ENCODE data around the gene PRKACA.
"Not testable (repeated sequence)": the region's sequence is repeated elsewhere in the genome, so short reads cannot be mapped to it uniquely, and the experiment has no call there.

The PRKACA gene

GRCh38 chr19:14070268-14071050 lies 47.1 kb downstream of the PRKACA start:
- DNase-seq (ENCODE audit: low read depth in 2 of 2) = no peak

GRCh38 chr19:14066134-14066533 lies 51.4 kb downstream of the PRKACA start:
- DNase-seq (ENCODE audit: low read depth in 2 of 2) = no peak

- no peak for DNase-seq (ENCODE audit: low read depth in 2 of 2)
These were observed 54.5 kb downstream of the PRKACA start for GRCh38 chr19:14063105-14063504.

- no peak for DNase-seq (ENCODE audit: low read depth in 2 of 2)
These were observed 55.1 kb downstream of the PRKACA start for GRCh38 chr19:14062558-14062855.

- DNase-seq (ENCODE audit: low read depth in 2 of 2) = no peak
These were observed 55.6 kb downstream of the PRKACA start, which contains the start of gene PALM3 for GRCh38 chr19:14061751-14062557. TSS of gene PALM3 (minus strand) at chr19:14062076. CDS start at chr19:14061980, 96 bp downstream.

GRCh38 chr19:14061081-14061749 lies 56.3 kb downstream of the PRKACA start:
- no peak for DNase-seq (ENCODE audit: low read depth in 2 of 2)

- no peak for DNase-seq (ENCODE audit: low read depth in 2 of 2)
These were observed 57.9 kb downstream of the PRKACA start for GRCh38 chr19:14059652-14060155.

- no peak for DNase-seq (ENCODE audit: low read depth in 2 of 2)
These were observed 58.5 kb downstream of the PRKACA start for GRCh38 chr19:14059093-14059480.

- no peak for DNase-seq (ENCODE audit: low read depth in 2 of 2)
These were observed 59.1 kb downstream of the PRKACA start for GRCh38 chr19:14058182-14059092.

GRCh38 chr19:14056741-14057356 lies 60.7 kb downstream of the PRKACA start:
- no peak for DNase-seq (ENCODE audit: low read depth in 2 of 2)

GRCh38 chr19:14056069-14056666 lies 61.4 kb downstream of the PRKACA start:
- DNase-seq (ENCODE audit: low read depth in 2 of 2) = no peak

- DNase-seq (ENCODE audit: low read depth in 2 of 2) = no peak
These were observed 62.2 kb downstream of the PRKACA start for GRCh38 chr19:14055396-14055795.

GRCh38 chr19:14054721-14055120 lies 62.8 kb downstream of the PRKACA start:
- DNase-seq (ENCODE audit: low read depth in 2 of 2) = no peak

- DNase-seq (ENCODE audit: low read depth in 2 of 2) = no peak
These were observed 63.5 kb downstream of the PRKACA start for GRCh38 chr19:14054099-14054498.

- DNase-seq (ENCODE audit: low read depth in 2 of 2) = no peak
These were observed 64.1 kb downstream of the PRKACA start for GRCh38 chr19:14053500-14053899.

GRCh38 chr19:14053032-14053431 lies 64.5 kb downstream of the PRKACA start:
- DNase-seq (ENCODE audit: low read depth in 2 of 2) = no peak

GRCh38 chr19:14052470-14052869 lies 65.1 kb downstream of the PRKACA start:
- DNase-seq (ENCODE audit: low read depth in 2 of 2) = no peak

GRCh38 chr19:14051980-14052379 lies 65.6 kb downstream of the PRKACA start:
- no peak for DNase-seq (ENCODE audit: low read depth in 2 of 2)

GRCh38 chr19:14050961-14051360 lies 66.6 kb downstream of the PRKACA start:
- DNase-seq (ENCODE audit: low read depth in 2 of 2) = not testable (repeated sequence)

GRCh38 chr19:14050512-14050911 lies 67.0 kb downstream of the PRKACA start:
- DNase-seq (ENCODE audit: low read depth in 2 of 2) = no peak

Measured in stimulated activated CD4-positive, alpha-beta T cell treated with anti-CD3 and anti-CD28 coated beads, Interleukin-12 subunit alpha, Interleukin-12 subunit beta, amount 100 ng/mL, for 24 hours (primary cell).